HG03354 (cell line): Measurements from ENCODE around the gene ZC3H12C.
"Not testable (repeated sequence)": the region's sequence is repeated elsewhere in the genome, so short reads cannot be mapped to it uniquely, and the experiment has no call there.

Source experiments
- ATAC-seq: cut with Tn5 transposase; IDR thresholded peaks from one replicate; pipeline ENCODE4 v1.9.1; 2021; ENCODE audit warnings: mild to moderate bottlenecking; ENCODE audit not compliant: unreplicated experiment, poor library complexity, severe bottlenecking

Gene ZC3H12C

DNA sequence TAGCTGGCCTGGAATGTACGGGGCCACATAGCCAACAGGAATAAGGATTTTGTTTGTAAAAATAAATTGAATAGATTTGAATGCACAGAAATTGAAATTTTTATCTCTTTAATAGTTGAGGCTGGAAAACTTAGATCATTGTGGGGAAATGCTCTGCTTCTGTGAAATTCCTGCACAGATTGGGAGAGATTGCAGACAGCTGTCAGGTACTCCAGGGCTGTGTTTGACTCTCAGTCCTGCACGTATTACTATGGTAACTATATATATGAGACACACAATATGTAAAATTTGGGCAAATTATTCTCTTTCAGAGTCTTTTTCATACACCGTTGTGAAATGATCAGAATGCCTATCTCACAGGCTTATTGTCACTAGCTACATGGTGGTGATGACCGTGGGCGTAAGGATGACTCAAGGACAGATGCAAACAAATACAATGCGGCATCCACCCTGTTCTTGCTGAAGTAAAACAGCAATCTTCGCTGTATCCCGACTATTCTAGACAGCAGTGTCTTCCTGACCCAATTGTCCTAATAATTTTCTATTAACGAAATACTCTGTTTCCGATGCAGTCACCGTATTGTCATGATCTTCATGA lies 79.4 kb downstream of the ZC3H12C start:
- ATAC-seq = no peak

DNA sequence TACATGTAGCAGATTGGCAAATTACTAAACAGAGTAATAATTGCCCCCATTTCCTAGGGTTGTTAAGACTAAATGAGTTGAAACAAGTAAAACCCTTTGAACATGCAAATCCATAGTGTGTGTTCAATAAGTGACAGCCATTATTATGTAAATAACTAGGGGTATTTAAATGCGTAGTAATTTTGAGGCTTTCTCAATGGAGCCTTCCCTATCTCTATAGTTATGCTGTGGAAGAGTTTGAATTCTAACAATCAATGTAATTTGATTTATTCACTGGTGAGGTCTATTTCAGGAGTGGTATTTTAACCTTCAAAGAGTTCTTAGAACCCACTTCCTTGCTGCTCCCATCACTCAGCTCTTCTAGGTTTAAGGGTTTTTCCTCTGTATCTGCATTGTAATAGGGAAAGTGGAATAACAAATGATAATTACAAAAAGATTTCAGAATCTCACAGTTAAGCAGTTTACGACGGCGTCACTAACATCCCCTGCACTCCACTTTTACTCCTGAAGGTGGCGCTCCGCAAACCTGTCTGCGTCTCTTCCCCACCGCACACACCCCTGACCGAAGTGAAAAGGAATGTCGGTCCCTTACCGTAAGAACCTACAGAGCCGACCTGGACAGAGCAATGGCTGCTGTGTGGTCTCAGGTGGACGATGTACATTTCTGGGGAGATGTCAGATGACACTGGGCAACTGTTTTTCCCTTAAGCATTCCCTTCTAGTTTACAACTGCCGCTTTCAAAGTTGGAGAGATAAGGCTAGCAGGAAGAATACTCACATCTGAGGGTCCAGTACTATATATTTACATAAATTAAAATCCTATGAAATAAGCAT lies 80.8 kb downstream of the ZC3H12C start:
- peak; percentile 72 for ATAC-seq

DNA sequence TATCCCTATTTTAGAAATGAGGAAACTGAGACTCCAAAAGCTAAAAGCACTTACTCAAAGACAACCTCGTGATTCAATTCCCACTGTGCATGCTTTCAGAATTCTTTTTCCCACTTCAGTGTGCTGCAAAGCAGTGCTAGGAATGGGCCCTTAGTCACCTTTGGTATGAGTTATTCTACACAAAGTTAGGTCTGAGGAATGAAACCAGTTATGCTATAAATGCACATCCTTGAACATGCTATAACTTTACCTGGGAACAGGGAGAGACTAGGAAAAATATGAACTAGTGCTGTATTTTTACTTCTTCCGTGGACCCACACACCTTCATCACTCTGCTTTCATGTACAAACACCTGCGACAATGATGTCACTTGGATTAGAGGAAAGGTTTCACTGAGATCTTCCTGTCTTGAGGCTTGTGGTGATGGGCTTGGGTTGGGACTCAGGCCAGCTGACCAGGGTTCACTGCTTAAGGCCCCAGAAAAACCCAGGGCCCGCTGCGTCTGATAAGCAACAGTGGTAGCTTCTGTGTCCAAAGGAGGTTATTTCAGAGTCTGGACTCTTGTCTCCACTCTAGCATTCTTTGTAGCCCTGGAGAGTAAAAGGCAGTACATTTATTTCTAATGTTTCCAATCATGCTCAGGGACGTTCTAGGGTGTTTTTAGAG lies 81.6 kb downstream of the ZC3H12C start:
- no peak for ATAC-seq

DNA sequence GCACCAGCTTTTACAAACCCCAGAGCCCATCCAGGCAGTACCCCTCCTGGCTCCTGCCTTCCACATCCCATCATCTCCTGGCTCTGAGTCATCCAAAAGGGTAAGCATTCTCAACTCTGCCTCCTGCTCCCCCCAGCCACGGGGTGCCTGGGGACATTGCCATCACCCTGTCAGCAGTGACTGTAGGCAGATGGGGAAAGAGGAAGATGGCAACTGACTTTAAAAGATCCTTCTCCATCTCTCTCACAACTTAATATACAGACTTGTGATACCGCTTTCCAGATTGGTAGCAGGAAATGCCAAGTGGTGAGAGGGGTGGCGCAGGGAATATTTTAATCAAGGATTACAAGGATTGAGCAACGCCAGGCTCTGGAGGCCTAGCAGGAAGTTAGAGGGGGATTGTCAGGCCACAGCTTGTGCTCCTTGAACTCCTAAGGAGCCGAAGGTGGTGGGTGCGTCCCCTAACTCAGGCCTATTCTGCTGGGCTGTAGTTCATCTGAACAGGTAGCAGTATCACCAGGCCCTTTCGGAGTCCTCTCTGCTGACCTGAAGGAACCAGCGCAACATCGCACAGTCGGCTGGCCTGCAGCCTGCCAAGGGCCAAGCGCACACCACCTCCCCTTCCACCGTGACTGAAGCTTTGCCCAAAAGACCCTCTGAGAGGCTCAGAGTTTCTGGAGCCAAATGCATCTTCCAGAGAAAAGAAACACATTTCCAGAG lies 83.3 kb downstream of the ZC3H12C start:
- no peak for ATAC-seq

DNA sequence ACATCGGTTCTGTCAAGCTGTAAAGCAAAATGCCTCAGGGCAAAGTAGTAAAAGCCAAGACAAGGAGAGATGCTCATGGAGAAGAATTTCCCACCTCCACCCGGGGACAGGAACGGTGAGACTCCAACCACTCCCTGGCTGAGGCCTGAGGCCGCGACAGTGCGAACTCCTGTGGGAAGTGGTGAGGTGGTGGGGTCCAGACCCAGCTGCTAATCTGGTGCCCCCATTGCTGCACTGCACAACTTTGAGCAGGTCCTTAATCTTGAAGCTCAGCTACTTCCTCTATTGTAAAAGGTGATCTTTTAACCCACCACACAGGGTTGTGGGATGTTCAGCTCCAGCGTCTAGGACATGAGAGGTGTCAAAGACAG lies 83.9 kb downstream of the ZC3H12C start:
- ATAC-seq = no peak

DNA sequence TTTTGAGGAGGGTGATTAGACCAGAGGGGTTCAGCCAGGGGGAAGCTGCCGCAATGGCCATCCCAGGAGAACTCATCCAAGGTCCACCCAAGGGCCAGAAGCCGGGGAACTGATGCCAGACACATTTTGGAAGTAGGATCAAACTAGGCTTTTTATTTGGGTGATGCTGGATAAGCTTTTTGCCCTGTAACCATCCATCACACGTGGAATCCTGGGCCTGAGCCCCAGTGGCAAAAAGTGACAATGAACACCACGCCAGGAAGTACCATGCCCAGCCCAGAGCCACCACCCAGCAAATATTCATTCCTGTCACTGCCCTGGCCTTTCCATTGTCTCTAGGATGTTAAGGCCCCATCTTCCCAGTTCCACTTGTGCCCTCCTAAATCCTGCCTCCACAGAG lies 85.9 kb downstream of the ZC3H12C start:
- no peak for ATAC-seq

DNA sequence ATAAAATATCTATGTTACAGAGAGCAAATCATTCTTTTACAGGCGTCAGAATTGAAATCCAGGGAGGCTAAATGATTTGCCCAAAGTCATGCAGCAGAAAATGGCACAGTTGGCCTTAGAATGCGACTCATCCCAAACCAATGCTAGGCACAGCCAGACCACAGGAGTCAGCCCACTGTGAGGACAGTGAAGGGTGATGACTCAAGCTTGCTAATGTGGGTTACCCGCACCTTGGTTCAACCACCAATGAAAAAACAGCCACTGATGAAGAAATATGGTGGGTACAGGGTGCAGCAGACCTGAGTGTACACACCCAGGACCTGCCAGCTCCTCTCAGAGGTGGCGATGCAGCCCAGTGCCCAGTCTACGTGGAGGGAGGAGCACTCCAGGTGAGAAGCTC lies 89.7 kb downstream of the ZC3H12C start:
- ATAC-seq = no peak

DNA sequence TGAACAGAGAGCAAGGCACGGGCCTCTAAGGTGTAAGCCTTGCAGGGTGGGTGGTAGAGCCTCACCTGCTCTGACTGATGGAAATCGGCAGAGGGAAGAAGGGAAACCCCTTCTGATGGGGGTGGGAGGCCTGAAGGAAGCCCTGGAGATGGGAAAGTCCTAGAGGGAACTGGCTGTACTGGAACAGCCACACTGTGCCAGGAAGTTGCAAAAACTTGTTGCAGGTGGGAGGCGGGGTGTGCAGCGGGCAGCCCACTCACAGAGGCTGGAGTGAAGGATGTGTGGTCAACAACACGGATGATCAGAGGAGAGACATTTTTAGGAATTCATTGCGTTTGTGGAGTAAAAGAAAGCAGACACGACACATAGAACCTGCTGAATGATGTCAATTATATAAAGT lies 91.3 kb downstream of the ZC3H12C start:
- ATAC-seq = no peak

DNA sequence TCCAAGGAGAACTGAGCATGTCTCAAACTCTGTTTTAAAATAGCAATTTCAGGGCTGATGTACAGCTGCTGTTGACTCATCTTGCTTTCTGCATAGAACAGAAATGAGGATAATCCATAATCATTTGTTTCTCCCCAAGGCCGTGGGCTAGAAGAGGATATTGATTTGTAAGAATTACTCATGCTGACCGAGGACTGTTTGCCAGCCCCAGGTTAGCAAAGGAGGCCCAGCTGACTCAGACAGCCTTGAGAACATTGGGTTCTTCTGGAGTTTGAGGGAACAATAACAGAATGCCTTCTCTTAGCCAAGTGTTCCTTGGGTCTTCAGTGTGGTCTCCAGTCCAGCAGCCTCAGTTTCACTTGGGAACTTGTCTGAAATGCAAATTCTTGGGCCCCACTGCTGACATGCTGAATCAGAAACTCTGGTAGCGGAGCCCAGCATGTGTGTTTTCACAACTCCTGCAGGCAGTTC lies 92.0 kb downstream of the ZC3H12C start:
- ATAC-seq = no peak

DNA sequence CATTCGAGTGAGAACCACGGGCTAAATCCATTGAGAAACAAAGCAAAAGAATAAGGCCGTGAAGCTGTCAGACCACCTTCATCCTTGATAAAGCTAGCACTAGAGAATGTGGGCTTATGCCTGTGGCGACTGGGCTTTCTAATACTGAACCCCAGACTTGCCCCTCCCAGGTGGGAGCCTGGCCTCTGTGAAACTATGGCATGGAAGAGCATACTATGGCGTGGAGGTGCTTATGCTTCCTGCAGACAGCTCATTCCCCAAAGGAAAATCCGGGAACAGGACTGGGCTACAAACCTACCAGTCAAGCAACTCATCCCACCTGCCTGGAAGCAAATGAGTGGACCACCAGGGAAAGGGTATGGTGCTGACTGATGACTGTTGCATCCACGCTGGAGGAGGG lies 92.4 kb downstream of the ZC3H12C start:
- no peak for ATAC-seq

DNA sequence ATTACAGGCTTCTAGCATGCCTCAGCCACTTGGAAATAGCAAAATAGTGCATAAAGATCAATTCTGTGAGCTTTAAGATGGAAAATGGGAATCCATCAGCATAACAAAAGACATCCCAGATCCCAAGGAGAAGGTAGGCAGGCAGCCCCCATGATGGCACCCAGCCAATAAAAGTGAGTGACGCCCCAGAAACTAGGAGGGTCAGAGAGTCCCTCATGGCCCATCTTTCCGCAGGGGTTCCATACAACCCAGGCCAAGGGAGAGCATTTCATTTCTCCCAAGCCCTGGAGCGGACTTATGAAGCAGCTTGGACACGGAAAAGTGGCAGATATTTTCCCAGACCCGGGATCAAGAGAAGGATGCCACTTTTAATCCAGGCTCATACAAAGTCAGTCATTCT lies 93.3 kb downstream of the ZC3H12C start:
- no peak for ATAC-seq

DNA sequence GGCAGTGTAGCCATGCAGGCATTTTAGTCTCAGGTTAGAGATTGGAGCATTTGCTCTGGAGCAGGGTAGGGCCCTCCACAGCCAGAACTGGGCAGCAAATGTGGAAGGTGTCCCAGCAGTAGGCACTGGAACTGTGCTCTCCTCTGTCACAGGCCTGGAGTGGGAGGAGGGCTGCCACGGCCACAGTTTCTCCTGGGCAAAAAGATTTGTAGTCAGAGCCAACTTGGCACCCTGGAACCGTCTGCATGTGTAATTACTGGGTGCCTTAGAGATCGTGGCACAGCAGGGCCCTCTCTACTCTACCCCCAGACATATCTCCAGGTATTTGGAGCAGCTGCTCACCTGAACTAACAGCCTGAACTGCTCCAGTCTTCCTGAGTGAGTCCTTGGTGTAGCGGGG lies 93.7 kb downstream of the ZC3H12C start:
- no peak for ATAC-seq

DNA sequence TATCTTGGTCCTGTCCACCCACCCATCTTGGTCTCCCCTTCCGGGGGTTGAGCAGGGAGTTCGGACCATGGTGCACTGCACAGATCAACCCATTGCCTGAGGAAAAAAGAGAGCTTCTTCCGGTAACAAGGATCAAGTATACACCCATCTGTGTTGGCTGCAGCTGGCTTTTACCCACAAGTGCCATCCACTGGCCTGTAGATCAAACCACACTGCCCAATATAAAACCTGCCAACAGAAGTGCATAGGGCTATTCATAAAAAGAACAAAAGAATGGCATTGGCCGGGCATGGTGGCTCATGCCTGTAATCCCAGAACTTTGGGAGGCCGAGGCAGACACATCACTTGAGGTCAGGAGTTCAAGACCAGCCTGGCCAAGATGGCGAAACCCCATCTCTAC lies 94.5 kb downstream of the ZC3H12C start:
- no peak for ATAC-seq

DNA sequence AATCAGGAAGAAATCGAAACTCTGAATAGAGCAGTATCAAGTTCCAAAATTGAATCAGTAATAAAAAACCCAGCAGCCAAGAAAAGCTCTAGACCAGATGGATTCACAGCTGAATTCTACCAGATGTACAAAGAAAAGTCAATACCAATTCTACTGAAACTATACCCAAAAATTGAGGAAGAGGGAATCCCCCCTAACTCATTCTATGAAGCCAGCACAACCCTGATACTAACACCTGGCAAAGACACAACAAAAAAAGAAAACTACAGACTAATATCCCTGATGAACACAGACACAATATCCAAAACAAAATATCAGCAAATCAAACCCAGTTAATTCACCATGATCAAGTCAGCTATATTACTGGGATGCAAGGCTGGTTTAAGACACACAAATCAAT lies 97.7 kb downstream of the ZC3H12C start:
- no peak for ATAC-seq

DNA sequence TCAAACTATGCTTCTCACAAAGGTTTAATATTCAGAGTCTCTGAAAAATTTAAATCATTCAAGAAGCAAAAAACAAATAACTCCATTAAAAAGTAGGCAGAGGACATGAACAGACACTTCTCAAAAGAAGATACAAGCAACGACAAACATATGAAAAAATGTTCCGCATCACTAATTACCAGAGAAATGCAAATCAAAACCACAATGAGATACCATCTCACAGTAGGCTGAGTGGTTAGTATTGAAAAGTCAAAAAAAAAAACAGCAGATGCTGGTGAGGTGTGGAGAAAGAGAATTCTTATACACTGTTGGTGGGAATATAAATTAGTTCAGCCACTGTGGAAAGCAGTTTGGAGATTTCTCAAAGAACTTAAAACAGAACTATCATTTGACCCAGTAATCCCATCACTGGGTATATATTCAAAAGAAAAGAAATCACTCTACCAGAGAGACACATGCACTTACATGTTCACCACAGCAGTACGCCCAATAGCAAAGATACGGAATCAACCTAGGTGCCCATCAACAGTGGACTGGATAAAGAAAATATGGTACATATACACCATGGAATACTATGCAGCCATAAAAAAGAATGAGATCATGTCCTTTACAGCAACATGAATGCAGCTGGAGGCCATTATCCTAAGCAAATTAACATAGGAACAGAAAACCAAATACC lies 99.6 kb downstream of the ZC3H12C start:
- peak; percentile 86 for ATAC-seq

DNA sequence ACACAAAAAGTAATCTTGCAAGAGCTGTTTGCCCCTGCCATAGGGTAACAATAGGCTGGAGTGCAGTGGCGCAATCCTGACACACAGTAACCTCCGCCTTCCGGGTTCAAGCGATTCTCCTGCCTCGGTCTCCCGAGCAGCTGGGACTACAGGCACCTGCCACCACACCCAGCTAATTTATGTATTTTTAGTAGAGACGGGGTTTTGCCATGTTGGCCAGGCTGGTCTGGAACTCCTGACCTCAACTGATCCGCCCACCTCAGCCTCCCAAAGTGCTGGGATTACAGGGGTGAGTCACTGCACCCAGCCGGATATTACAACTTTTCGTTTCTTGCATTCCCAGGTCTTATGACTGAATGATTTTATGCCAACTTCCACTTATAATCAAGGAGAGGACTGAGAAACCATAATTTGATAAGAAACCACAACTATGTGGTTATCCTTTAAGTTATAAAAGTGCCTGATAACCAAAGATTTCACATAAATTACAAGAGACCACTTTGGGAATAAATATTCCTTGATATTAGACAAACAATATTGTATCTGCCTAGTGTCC lies 101.1 kb downstream of the ZC3H12C start:
- not testable (repeated sequence) for ATAC-seq

DNA sequence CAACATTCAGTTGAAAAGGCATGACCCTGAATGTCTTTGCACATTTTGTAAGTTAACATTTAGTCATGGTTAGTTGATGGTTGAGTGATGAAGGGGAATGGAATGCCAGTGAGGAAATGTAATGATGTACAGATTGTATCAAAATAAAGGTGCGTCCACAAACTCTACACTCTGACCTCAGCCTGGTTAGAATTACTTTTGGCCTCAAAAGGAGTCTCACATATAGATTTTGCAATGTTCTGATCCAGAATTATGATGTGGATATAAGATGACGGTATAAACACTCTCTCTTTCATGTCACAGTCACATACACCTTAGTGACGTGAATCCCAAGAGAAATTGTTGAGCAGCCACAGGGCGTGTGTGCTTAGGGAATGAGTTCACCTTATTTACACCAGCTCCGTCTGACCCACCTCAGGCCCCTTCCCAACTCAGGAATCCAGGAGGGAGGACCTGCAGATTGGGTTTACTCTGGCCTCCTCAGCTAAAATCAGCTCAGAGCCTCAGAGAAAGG lies 103.1 kb downstream of the ZC3H12C start:
- ATAC-seq = no peak

DNA sequence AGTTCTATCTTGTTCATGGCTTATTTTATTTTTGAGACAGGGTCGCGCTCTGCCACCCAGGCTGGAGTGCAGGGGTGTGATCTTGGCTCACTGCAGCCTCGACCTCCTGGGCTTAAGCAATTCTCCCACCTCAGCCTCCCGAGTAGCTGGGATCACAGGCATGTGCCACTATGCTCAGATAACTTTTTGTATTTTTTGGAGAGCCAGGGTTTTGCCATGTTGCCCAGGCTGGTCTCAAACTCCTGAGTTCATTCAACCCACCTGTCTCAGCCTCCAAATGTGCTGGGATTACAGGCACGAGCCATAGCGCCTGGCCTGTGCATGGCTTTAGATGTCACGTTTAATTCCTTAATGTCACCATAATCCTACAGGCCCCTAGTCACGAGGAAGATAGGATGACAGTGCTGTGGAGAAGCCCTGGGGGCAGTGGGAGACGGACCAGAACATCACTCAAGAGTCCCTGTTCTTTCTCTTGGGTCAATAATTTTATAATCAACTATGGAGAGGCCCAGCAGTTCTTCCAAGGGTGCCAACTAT lies 103.8 kb downstream of the ZC3H12C start:
- no peak for ATAC-seq
